ENCODE data around the gene ACACA. TPM values are rescaled to one million over a fixed set of nuclear protein-coding genes. Genes with fewer than 3 reads are reported as not detected.

The ACACA gene
- total RNA-seq, result 74.7 and 107 TPM in 2 replicates

DNA sequence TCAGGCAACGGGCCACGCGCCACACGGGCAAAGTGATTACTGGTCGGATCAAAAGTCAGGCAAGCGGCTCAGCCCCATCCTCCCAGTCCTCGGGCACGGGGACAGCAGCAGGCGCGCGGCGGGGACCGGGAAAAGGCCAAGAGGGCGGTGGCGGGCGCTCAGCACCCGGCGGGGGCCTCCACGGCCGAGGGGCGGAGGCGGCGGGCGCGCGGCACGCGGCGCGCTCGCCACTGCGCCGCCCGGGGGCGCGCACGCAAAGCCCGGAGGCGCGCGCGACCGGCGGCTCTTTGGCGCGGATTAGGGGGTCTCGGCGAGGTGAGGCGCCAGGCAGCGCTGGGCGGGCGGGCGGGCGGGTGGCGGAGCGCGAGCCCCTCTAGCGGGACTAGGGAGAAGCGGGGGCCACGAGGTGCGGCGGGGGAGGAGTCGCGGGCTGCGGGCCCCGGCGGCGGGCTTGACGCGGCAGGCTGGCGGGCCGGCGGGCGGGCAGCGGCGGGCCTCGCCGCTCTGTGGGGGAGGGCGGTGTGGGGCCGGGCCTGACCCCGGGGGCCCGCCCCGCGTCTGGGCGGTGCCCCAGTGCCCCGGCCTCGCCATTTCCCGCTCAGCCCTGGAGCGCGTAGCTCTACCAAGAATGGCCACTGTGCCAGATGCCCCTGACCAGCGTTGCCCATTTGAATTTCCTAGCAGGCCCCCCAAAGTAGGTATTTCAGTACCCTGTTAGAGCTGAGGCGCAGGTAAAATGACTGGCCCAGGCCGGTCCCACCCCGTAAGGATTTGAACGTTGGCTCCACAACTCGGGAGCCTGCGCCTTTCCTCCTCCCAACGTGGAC, at the start of gene ACACA, which contains the start of gene TADA2A:
Gene ACACA (minus strand): TSS at position 202 of the 827 bp plus-strand sequence. CDS start 537 bp downstream, outside the sequence.
Gene TADA2A (plus strand): TSS at position 252 of the 827 bp plus-strand sequence. CDS start 4,480 bp downstream, outside the sequence.

DNA sequence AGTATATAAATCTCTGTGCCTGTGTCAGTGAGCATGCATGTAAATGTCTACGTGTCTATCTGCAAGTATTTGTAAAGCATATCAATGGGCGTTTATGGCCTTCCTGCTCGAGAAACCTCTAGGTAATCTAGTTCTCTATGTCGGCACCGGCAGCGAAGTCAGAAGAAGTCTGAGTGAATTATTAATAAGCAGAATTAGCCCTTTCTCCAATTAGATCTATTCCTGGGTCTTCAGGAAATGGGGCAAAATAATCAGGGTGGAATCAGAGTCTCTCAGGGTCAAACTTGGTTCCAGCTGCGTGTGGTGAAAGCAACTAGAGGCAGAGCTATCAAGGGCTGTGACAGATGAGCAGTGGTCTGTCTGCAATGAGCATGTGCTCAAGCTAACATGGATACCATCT, 30.9 kb downstream of the ACACA start, which contains the start of gene C17orf78:
Gene C17orf78 (plus strand): TSS at position 280 of the 400 bp plus-strand sequence. CDS start 108 bp downstream, at position 388.

Other genes starting within 250 kb of the ACACA start
- gene C17orf78, start 30.9 kb downstream of the ACACA start, total RNA-seq, result not detected in 2 replicates
- 19.5 and 22.5 TPM in 2 replicates for gene TADA2A, start 50 bp upstream of the ACACA start, total RNA-seq
- 30.3 and 32.3 TPM in 2 replicates for gene DUSP14, start 83.1 kb upstream of the ACACA start, total RNA-seq
- gene SYNRG, start 202.6 kb upstream of the ACACA start, total RNA-seq, result 26.9 and 31.1 TPM in 2 replicates
- 73.8 and 75.7 TPM in 2 replicates for gene DDX52, start 236.6 kb upstream of the ACACA start, total RNA-seq